Epithelial cell of proximal tubule (primary cell): ENCODE measurements around the gene PTPN7. TPM values are rescaled to one million over a fixed set of nuclear protein-coding genes. Genes with fewer than 3 reads are reported as not detected.

Experiments
- DNase-seq: peaks from one replicate; pipeline ENCODE4 v3.0.0-alpha.2; 2011; ENCODE audit warnings: low read depth
- H3K4me3 ChIP-seq: 2 replicates; pipeline ENCODE4 v1.5.1; 2011; ENCODE audit warnings: low read depth, mild to moderate bottlenecking, low read length
- total RNA-seq: library from RNA; depleted of rRNA; stranded (reverse); fragments of >200 nt; gene quantifications from 2 replicates; pipeline ENCODE4 v1.2.3, GENCODE V29; 2015
- TF ChIP-seq, protein P1 (sequence below): conservative IDR thresholded peaks from 2 replicates; pipeline ENCODE4 v1.5.1; 2012; ENCODE audit warnings: low read depth, mild to moderate bottlenecking, low read length

PTPN7 gene
- total RNA-seq, 1 donor from 2014 or later: 0.06 TPM

DNA sequence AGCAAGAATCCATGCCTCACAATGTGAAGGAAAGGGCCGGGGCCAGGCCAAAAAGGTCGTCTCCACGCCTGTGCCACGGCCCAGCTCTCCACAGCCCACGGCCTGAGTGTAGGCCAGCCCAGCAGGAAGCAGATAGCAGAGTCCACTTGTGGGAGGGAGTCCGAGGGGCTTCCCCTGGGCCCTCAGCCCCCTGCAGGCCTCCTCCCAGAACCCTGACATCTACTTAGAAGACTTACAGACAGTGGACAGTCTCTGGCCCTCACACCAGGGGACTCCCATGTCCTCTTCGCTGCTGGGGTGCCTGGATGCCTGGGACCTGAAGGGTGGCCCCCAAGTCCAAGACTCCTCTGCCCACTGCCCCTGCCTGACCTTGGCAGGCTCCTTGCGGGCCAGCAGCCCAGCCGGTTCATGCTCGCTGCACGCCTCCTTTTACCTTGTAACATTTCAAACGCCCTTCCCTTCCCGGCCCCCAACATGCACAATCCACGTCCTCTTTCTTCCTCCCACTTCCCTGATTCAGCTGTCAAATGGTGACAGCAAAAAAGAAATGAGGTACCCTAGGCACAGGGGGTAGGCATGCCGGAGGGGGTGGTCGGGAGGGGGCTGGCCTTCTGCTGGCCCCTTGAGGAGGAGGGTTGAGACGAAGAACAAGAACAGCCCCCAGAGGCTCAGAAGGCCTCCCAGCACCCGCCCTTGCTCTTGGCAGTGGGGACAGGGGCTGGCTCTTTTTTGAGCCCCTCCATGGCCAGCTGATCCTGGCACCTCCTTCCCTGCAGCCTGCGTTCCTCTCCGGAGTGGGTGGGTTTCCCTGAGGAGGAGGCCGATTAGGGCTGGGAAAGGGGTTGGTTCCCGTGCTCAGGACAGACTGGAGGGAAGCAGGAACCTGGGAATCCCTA, 997 bp upstream of the PTPN7 start:
- TF ChIP-seq, protein P1, sequence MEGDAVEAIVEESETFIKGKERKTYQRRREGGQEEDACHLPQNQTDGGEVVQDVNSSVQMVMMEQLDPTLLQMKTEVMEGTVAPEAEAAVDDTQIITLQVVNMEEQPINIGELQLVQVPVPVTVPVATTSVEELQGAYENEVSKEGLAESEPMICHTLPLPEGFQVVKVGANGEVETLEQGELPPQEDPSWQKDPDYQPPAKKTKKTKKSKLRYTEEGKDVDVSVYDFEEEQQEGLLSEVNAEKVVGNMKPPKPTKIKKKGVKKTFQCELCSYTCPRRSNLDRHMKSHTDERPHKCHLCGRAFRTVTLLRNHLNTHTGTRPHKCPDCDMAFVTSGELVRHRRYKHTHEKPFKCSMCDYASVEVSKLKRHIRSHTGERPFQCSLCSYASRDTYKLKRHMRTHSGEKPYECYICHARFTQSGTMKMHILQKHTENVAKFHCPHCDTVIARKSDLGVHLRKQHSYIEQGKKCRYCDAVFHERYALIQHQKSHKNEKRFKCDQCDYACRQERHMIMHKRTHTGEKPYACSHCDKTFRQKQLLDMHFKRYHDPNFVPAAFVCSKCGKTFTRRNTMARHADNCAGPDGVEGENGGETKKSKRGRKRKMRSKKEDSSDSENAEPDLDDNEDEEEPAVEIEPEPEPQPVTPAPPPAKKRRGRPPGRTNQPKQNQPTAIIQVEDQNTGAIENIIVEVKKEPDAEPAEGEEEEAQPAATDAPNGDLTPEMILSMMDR: no peak
- no peak overlapping the region for H3K4me3 ChIP-seq
- no peak for DNase-seq

DNA sequence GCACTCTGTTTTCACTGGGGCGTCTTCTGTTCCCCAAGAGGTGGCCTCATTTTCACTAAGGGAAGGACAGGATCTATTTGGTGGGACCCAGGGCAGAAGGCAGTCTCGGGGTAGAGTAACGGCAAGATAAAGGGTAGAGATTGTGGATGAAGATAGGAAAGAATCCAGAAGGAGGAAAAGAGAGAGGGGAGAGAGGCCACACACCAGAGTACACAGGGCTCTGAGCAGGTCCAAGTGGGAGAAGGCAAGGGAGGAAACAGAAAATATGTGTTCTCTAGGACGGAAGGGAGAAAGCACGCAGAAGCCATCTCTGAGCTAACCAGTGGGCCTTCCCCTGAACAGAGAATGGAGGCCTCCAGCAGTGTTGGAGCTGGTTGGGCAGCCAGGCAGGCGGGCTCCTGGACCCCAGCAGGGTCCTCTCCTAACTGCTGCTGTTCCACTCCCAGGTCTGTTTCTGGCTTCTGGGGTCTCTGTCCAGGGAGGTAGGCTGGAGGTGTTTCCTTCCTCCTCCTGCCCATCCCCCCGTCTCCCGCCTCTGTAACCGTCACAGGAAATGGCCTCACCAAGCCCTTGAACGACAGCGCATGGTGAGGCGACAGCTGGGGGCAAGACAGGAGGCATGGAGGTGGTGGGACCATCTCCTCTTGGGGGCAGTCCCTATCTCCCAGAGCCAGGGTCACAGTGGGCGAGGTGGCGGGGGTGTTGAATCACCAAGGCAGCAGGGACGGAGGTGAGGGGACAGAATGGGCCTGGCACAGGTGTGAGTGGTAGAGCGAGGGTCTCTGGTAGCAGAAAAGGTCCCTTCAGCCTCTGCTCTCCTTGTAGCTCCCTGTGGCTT, 649 bp downstream of the PTPN7 start:
- TF ChIP-seq, protein P1: no peak
- H3K4me3 ChIP-seq: no peak overlapping the region
- no peak for DNase-seq

GRCh38 chr1:202158810-202159533, 1.4 kb downstream of the PTPN7 start:
- H3K4me3 ChIP-seq: no peak overlapping the region
- TF ChIP-seq, protein P1: no peak
- DNase-seq: no peak

GRCh38 chr1:202157945-202158344, 2.5 kb downstream of the PTPN7 start:
- TF ChIP-seq, protein P1: no peak
- H3K4me3 ChIP-seq: no peak overlapping the region

GRCh38 chr1:202156590-202156989, 3.8 kb downstream of the PTPN7 start:
- TF ChIP-seq, protein P1: no peak
- no peak for DNase-seq
- H3K4me3 ChIP-seq: no peak overlapping the region

More at GRCh38 chr1:202157945-202158344, 2.5 kb downstream of the PTPN7 start:
- DNase-seq: no peak

DNA sequence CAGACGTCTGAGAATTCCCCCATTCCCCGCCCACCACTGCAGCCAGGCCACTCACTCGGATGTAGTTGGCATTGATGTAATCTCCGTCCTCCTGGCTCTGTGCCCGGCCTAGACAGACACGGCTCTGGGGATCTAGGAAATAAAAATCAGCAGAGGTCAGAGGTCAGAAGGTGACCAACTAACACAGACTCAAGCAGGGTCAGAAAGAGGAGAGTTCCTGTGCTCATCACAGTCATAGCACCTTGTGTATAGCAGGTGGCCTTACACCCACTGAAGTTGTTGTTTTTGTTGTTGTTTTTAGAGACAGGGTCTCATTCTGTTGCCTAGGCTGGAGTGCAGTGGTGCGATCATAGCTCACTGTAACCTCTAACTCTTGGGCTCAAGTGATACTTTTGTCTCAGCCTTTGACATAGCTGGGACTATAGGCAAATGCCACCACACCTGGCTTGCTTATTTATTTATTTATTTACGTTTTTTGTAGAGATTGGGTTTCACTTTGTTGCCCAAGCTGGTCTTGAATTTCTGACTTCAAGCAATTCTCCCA, 4.9 kb downstream of the PTPN7 start:
- no peak overlapping the region for H3K4me3 ChIP-seq
- peak; percentile 49 for DNase-seq
- TF ChIP-seq, protein P1: no peak
